ENCODE data around the gene CRKL.

DNA sequence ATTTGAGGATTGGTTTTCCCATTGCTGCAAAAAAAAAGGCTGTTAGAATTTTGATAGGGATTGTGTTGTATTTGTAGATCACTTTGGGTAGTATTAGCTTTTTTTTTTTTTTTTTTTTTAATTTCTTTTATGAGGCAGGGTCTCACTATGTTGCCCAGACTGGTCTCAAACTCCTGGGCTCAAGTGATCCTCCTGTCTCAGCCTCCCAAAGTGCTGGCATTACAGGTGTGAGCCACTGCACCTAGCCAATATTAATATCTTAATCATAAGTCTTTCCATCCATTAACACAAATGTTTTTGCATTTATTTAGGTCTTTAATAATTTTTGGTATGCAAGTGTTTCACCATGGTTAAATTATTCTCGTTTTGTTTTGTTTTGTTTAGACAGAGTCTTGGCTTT lies 26.8 kb downstream of the CRKL start:
- no peak for TF ChIP-seq POLR2A (IDR thresholded peaks at IDR 0.05)
- TF ChIP-seq, protein P1, sequence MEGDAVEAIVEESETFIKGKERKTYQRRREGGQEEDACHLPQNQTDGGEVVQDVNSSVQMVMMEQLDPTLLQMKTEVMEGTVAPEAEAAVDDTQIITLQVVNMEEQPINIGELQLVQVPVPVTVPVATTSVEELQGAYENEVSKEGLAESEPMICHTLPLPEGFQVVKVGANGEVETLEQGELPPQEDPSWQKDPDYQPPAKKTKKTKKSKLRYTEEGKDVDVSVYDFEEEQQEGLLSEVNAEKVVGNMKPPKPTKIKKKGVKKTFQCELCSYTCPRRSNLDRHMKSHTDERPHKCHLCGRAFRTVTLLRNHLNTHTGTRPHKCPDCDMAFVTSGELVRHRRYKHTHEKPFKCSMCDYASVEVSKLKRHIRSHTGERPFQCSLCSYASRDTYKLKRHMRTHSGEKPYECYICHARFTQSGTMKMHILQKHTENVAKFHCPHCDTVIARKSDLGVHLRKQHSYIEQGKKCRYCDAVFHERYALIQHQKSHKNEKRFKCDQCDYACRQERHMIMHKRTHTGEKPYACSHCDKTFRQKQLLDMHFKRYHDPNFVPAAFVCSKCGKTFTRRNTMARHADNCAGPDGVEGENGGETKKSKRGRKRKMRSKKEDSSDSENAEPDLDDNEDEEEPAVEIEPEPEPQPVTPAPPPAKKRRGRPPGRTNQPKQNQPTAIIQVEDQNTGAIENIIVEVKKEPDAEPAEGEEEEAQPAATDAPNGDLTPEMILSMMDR (IDR thresholded peaks at IDR 0.05), result no peak
